Fibroblast of mammary gland (primary cell): Measurements from ENCODE around the gene PLIN1.

Experiments used
- DNase-seq: peaks from one replicate; pipeline ENCODE4 v3.0.0-alpha.2; 2010; ENCODE audit warnings: low read depth
- H3K4me3 ChIP-seq: 2 replicates; pipeline ENCODE4 v1.5.1; 2011; ENCODE audit warnings: low read depth, mild to moderate bottlenecking, low read length, moderate library complexity; ENCODE audit not compliant: control insufficient read depth
- CTCF ChIP-seq: conservative IDR thresholded peaks from 2 replicates; pipeline ENCODE4 v1.5.1; 2011; ENCODE audit warnings: low read depth, low read length, inconsistent platforms; ENCODE audit not compliant: control insufficient read depth, insufficient read depth

Gene PLIN1, protein sequence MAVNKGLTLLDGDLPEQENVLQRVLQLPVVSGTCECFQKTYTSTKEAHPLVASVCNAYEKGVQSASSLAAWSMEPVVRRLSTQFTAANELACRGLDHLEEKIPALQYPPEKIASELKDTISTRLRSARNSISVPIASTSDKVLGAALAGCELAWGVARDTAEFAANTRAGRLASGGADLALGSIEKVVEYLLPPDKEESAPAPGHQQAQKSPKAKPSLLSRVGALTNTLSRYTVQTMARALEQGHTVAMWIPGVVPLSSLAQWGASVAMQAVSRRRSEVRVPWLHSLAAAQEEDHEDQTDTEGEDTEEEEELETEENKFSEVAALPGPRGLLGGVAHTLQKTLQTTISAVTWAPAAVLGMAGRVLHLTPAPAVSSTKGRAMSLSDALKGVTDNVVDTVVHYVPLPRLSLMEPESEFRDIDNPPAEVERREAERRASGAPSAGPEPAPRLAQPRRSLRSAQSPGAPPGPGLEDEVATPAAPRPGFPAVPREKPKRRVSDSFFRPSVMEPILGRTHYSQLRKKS

GRCh38 chr15:89679212-89679611, at the start of gene PLIN1:
PLIN1 (minus strand) TSS chr15:89679367; CDS start chr15:89677489, 1,878 bp downstream.
- H3K4me3 ChIP-seq: no peak within 1 kb of the TSS
- no peak for TF ChIP-seq CTCF
- DNase-seq: no peak

- TF ChIP-seq CTCF: no peak
- H3K4me3 ChIP-seq: no peak overlapping the region
- peak; percentile 57 for DNase-seq
These were observed 49.1 kb upstream of the PLIN1 start for GRCh38 chr15:89728254-89728653.

DNA sequence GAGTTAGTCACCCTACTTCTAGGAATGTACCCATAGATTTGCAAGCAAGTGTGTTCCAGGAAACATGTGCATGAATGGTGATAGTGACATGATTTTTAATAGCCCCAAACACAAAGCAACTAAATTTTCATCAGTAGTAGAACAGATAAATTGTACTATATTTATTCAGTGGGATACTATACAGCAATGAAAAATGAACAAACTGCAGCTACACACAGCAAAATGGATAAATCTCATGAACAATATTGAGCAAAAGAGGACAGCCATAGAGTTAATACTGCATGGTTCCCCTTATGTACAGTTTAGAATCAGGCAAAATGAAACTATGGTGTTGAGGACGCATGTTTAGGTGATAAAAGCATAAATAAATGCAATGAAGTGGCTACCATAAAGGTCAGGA, 45.9 kb upstream of the PLIN1 start:
- no peak for DNase-seq
- no peak for TF ChIP-seq CTCF
- no peak overlapping the region for H3K4me3 ChIP-seq

GRCh38 chr15:89724621-89725020, 45.5 kb upstream of the PLIN1 start:
- H3K4me3 ChIP-seq: no peak overlapping the region
- no peak for DNase-seq
- TF ChIP-seq CTCF: no peak

DNA sequence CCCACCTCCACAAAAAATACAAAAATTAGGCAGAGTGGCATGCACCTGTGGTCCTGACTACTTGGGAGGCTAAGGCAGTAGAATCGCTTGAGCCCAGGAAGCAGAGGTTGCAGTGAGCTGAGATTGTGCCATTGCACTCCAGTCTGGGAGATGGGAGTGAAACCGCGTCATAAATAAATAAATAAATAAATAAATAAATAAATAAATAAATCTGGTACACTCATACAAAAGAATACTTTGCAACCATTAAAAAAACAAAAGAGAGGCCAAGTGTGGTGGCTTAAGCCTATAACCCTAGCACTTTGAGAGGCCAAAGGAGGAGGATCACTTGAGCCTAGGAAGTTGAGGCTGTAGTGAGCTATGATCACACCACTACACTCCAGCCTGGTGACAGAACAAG, 43.9 kb upstream of the PLIN1 start:
- DNase-seq: no peak
- no peak for TF ChIP-seq CTCF

GRCh38 chr15:89714775-89715174, 35.6 kb upstream of the PLIN1 start:
- DNase-seq: no peak
- H3K4me3 ChIP-seq: no peak overlapping the region
- TF ChIP-seq CTCF: no peak

More for the DNA sequence above, 43.9 kb upstream of the PLIN1 start:
- no peak overlapping the region for H3K4me3 ChIP-seq
